ENCODE data around the gene SLC30A7.

- TF ChIP-seq CTCF (IDR thresholded peaks at IDR 0.05; ENCODE audit: low read depth, low read length, poor library complexity, severe bottlenecking) = no peak
- TF ChIP-seq EZH2phosphoT487 (IDR thresholded peaks at IDR 0.05; ENCODE audit: borderline replicate concordance, low read length) = no peak
These were observed 48.4 kb upstream of the SLC30A7 start for GRCh38 chr1:100847361-100848082.

All from DOHH2 (cell line).